Gastroesophageal sphincter (tissue), 3 donors: ENCODE results near the gene CCRL2.

ENCODE experiments used
- CTCF ChIP-seq, 4 experiments: fragments of 200-600 bp in 2 of 4; fragments of 450-650 bp in 2 of 4; sonication (generic) in 1 of 4; IDR thresholded peaks; one replicate each; pipeline ENCODE4 v1.5.1; 2017 to 2019; ENCODE audit warnings: antibody characterized with exemption in 4 of 4, mild to moderate bottlenecking in 2 of 4, moderate library complexity in 2 of 4
- POLR2A ChIP-seq, 2 donors: fragments of 450-650 bp; IDR thresholded peaks; one replicate each; pipeline ENCODE4 v1.6.1; 2017; ENCODE audit warnings: antibody characterized with exemption in 2 of 2, mild to moderate bottlenecking in 2 of 2, moderate library complexity in 1 of 2

GRCh38 chr3:46447228-46447985 lies 40.3 kb downstream of the CCRL2 start:
- TF ChIP-seq CTCF (IDR thresholded peaks at IDR 0.05) (no peak), POLR2A (IDR thresholded peaks at IDR 0.05) (no peak)
